Spleen (tissue), 11 donors: ENCODE results near the gene CSRP1. TPM values are rescaled to one million over a fixed set of nuclear protein-coding genes. Genes with fewer than 3 reads are reported as not detected.
A peak's percentile ranks its signal among the peaks of the same experiment; 100 is the strongest.

Source experiments
- DNase-seq: peaks from one replicate; pipeline ENCODE4 v3.0.0-alpha.2; 2020
- H3K27ac ChIP-seq, 8 donors: fragments of 200-600 bp; sonication (generic) in 7 of 8; 1 replicate in 4 of 8; 2 replicates in 4 of 8; pipeline versions ENCODE4 v1.5.0 to v1.8.0; 2016 to 2021; ENCODE audit warnings: inconsistent platforms in 4 of 8, mild to moderate bottlenecking in 4 of 8, moderate library complexity in 1 of 8
- H3K27me3 ChIP-seq, 7 donors: fragments of 200-600 bp; sonication (generic) in 6 of 7; replicated peaks in 1 of 7; 1 replicate in 4 of 7; 2 replicates in 3 of 7; pipeline versions ENCODE4 v1.5.0 to v1.8.0; 2016 to 2021; ENCODE audit warnings: inconsistent platforms in 3 of 7, mild to moderate bottlenecking in 1 of 7
- H3K36me3 ChIP-seq, 6 donors: fragments of 200-600 bp; sonication (generic) in 5 of 6; 1 replicate in 4 of 6; 2 replicates in 2 of 6; pipeline versions ENCODE4 v1.5.0 to v1.8.0; 2016 to 2021; ENCODE audit warnings: inconsistent platforms in 2 of 6
- H3K4me1 ChIP-seq, 6 donors: fragments of 200-600 bp; sonication (generic) in 5 of 6; 1 replicate in 3 of 6; 2 replicates in 3 of 6; pipeline versions ENCODE4 v1.5.0 to v1.8.0; 2016 to 2021; ENCODE audit warnings: inconsistent platforms in 3 of 6
- H3K4me3 ChIP-seq, 8 donors: fragments of 200-600 bp; sonication (generic) in 7 of 8; 1 replicate in 4 of 8; 2 replicates in 4 of 8; pipeline versions ENCODE4 v1.5.0 to v1.8.0; 2016 to 2021; ENCODE audit warnings: inconsistent platforms in 4 of 8, mild to moderate bottlenecking in 4 of 8, moderate library complexity in 2 of 8
- H3K9me3 ChIP-seq, 8 donors: fragments of 200-600 bp; sonication (generic) in 7 of 8; 1 replicate in 4 of 8; 2 replicates in 4 of 8; pipeline versions ENCODE4 v1.5.0 to v1.8.0; 2016 to 2021; ENCODE audit warnings: inconsistent platforms in 4 of 8
- CTCF ChIP-seq, 11 experiments: fragments of 200-600 bp in 7 of 11; fragments of 450-650 bp in 4 of 11; sonication (generic) in 4 of 11; IDR thresholded peaks in 8 of 11; conservative IDR thresholded peaks in 3 of 11; 1 replicate in 7 of 11; 2 replicates in 4 of 11; pipeline versions ENCODE4 v1.4.0 to v1.8.0; 2016 to 2021; ENCODE audit warnings: antibody characterized with exemption in 11 of 11, inconsistent platforms in 4 of 11, mild to moderate bottlenecking in 1 of 11
- POLR2A ChIP-seq, 3 donors: fragments of 450-650 bp; IDR thresholded peaks; one replicate each; pipeline ENCODE4 v1.5.1; 2017; ENCODE audit warnings: antibody characterized with exemption in 3 of 3, mild to moderate bottlenecking in 1 of 3
- POLR2AphosphoS5 ChIP-seq, 3 donors: sonication (generic); formaldehyde crosslinking; IDR thresholded peaks; one replicate each; pipeline ENCODE4 v1.5.1; 2017; ENCODE audit warnings: antibody characterized with exemption in 3 of 3
- WGBS, 5 donors: extraction: QIAGEN DNeasy Blood & Tissue Kit in 3 of 5; methylation state at CpG; one replicate each; pipeline versions ENCODE4 v1.1.5 to v1.1.7; 2013 to 2018; 5-methylcytosine and 5-hydroxymethylcytosine counted together
- intact Hi-C: fragments of 100-400 bp; cut with DNase I; formaldehyde crosslinking; loops from one replicate; pipeline ENCODE4 v1.15.0; 2023; ENCODE audit warnings: low total_unique reads
- polyA plus RNA-seq, 3 donors: library from polyadenylated mRNA; stranded (reverse); fragments of 200-250 nt; gene quantifications; one replicate each; pipeline ENCODE4 v1.2.1, GENCODE V29; 2013
- total RNA-seq, 7 donors: library from RNA; depleted of rRNA in 3 of 7; stranded (reverse); fragments of >200 nt in 3 of 7; fragmentation: NEBNext Ultra II Directional in 4 of 7; extraction: Animal tissue kit (Norgen Biotek cat#: 25700) in 4 of 7; gene quantifications; one replicate each; pipeline versions ENCODE4 v1.1.0 to v1.2.1, GENCODE V29; 2016 to 2021
- donor health status: healthy with polysubstance abuse.
- donor health status: DM: no; HTN: no; CAD: no; lungs with moderate emphysema.
- donor health status: DM: no; HTN: no; CAD: no.
- donor health status: Bipolar disorder and iron deficiency.
- donor health status: healthy.
- donor health status: DM: no; HTN: no; CAD: no.
- donor health status: DM: yes; HTN: yes; CAD: no.

Gene CSRP1
- total and polyA plus RNA-seq, 10 donors, result 67.1 to 360 (median 182) TPM

- H3K36me3 ChIP-seq, result peaks cover 0 to 92% (median 38%) of the 10 kb centered on the region in 6 donors
- intact Hi-C loops, result no loop called here
- H3K4me1 ChIP-seq, result peaks cover 28 to 90% (median 70%) of the 10 kb centered on the region in 6 donors
- peak; percentile 80 for DNase-seq
- no peaks in the 10 kb centered on the region for H3K27me3 ChIP-seq
- WGBS, 5 donors, result 60 to 75% (median 67%) methylated on average over 12 of the region's 12 CpGs
- peak overlapping the region in 7 of 8 donors; percentile 18 to 77 (median 73) for H3K27ac ChIP-seq
- H3K9me3 ChIP-seq, result no peaks in the 10 kb centered on the region
- no peak overlapping the region for H3K4me3 ChIP-seq
- TF ChIP-seq POLR2AphosphoS5 (IDR thresholded peaks at IDR 0.05), result peak; percentile 73 to 89 (median 79)
- TF ChIP-seq CTCF (IDR thresholded peaks at IDR 0.05 in 8 of 11, conservative IDR thresholded peaks at IDR 0.05 in 3 of 11), result no peak
These were observed 17.9 kb downstream of the CSRP1 start for GRCh38 chr1:201488830-201489589.

- H3K27ac ChIP-seq, result peak overlapping the region in 2 of 8 donors; percentile 25 to 77
- H3K4me1 ChIP-seq, result peaks cover 28 to 79% (median 62%) of the 10 kb centered on the region in 6 donors
- H3K27me3 ChIP-seq, result no peaks in the 10 kb centered on the region
- peaks cover 0 to 92% (median 36%) of the 10 kb centered on the region in 6 donors for H3K36me3 ChIP-seq
- H3K4me3 ChIP-seq, result no peak overlapping the region
- DNase-seq, result no peak
- no peak for TF ChIP-seq POLR2A (IDR thresholded peaks at IDR 0.05)
- no peak for TF ChIP-seq POLR2AphosphoS5 (IDR thresholded peaks at IDR 0.05)
- TF ChIP-seq CTCF (IDR thresholded peaks at IDR 0.05 in 8 of 11, conservative IDR thresholded peaks at IDR 0.05 in 3 of 11), result no peak
- 83 to 89% (median 85%) methylated on average over 2 of the region's 2 CpGs for WGBS, 5 donors
- intact Hi-C loops, result no loop called here
- no peaks in the 10 kb centered on the region for H3K9me3 ChIP-seq
These were observed 19.2 kb downstream of the CSRP1 start for GRCh38 chr1:201487742-201488141.

- Histone ChIP-seq H3K27me3 (peaks cover 0 to 9% (median 7%) of the 10 kb centered on the region in 7 donors), H3K36me3 (peaks cover 0 to 81% (median 35%) of the 10 kb centered on the region in 6 donors), H3K4me1 (peaks cover 39 to 79% (median 69%) of the 10 kb centered on the region in 6 donors), H3K27ac (peak overlapping the region in 6 of 8 donors; percentile 6 to 62 (median 28)), H3K9me3 (no peaks in the 10 kb centered on the region), H3K4me3 (no peak overlapping the region)
- intact Hi-C loops, result no loop called here
- DNase-seq, result no peak
- WGBS, 5 donors, result 10 to 32% (median 16%) methylated on average over 3 of the region's 3 CpGs
- TF ChIP-seq CTCF (IDR thresholded peaks at IDR 0.05 in 8 of 11, conservative IDR thresholded peaks at IDR 0.05 in 3 of 11) (no peak), POLR2AphosphoS5 (IDR thresholded peaks at IDR 0.05) (peak in 1 of 3 donors; percentile 75)
These were observed 20.7 kb downstream of the CSRP1 start for GRCh38 chr1:201486187-201486586.

GRCh38 chr1:201485184-201485774, 21.6 kb downstream of the CSRP1 start:
- Histone ChIP-seq H3K36me3 (peaks cover 0 to 74% (median 35%) of the 10 kb centered on the region in 6 donors), H3K4me1 (peaks cover 31 to 79% (median 68%) of the 10 kb centered on the region in 6 donors), H3K27me3 (peaks cover 0 to 18% (median 10%) of the 10 kb centered on the region in 7 donors), H3K27ac (peak overlapping the region in 5 of 8 donors; percentile 14 to 62 (median 36)), H3K9me3 (no peaks in the 10 kb centered on the region), H3K4me3 (no peak overlapping the region)
- intact Hi-C loops, result no loop called here
- DNase-seq, result no peak
- WGBS, 5 donors, result 78 to 91% (median 88%) methylated on average over 4 of the region's 4 CpGs
- no peak for TF ChIP-seq POLR2A (IDR thresholded peaks at IDR 0.05)
- TF ChIP-seq CTCF (IDR thresholded peaks at IDR 0.05 in 8 of 11, conservative IDR thresholded peaks at IDR 0.05 in 3 of 11), result no peak
- TF ChIP-seq POLR2AphosphoS5 (IDR thresholded peaks at IDR 0.05), result no peak
